Stomach (tissue), 9 donors: ENCODE data around the gene COTL1. TPM values are rescaled to one million over a fixed set of nuclear protein-coding genes. Genes with fewer than 3 reads are reported as not detected.

Experiments
- DNase-seq, 2 donors: peaks; one replicate each; pipeline versions ENCODE4 v3.0.0 to v3.0.0-alpha.2; 2013 to 2019
- H3K27ac ChIP-seq, 5 donors: fragments of 200-600 bp in 4 of 5; sonication (generic) in 4 of 5; one replicate each; pipeline ENCODE4 v1.5.1; 2013 to 2019; ENCODE audit warnings: mild to moderate bottlenecking in 1 of 5, moderate library complexity in 1 of 5
- H3K27me3 ChIP-seq, 3 donors: fragments of 200-600 bp; sonication (generic); one replicate each; pipeline ENCODE4 v1.5.1; 2017 to 2019; ENCODE audit warnings: mixed run types in 1 of 3
- H3K36me3 ChIP-seq, 4 donors: fragments of 200-600 bp; sonication (generic); 1 replicate in 3 of 4; 2 replicates in 1 of 4; pipeline ENCODE4 v1.5.1; 2016 to 2019
- H3K4me1 ChIP-seq, 4 donors: fragments of 200-600 bp; sonication (generic); one replicate each; pipeline ENCODE4 v1.5.1; 2016 to 2019
- H3K4me3 ChIP-seq, 4 donors: fragments of 200-600 bp; sonication (generic) in 3 of 4; one replicate each; pipeline ENCODE4 v1.5.1; 2016 to 2019; ENCODE audit warnings: mild to moderate bottlenecking in 1 of 4
- H3K9me3 ChIP-seq, 4 donors: fragments of 200-600 bp; sonication (generic); one replicate each; pipeline ENCODE4 v1.5.1; 2016 to 2019
- EP300 ChIP-seq: sonication (generic); formaldehyde crosslinking; IDR thresholded peaks from one replicate; pipeline ENCODE4 v1.6.1; 2017; ENCODE audit warnings: antibody characterized with exemption
- POLR2A ChIP-seq, 4 donors: fragments of 450-650 bp; IDR thresholded peaks; one replicate each; pipeline ENCODE4 v1.6.1; 2016; ENCODE audit warnings: antibody characterized with exemption in 4 of 4, control low read depth in 2 of 4, mild to moderate bottlenecking in 1 of 4, moderate library complexity in 1 of 4
- POLR2AphosphoS5 ChIP-seq, 3 donors: sonication (generic); formaldehyde crosslinking; IDR thresholded peaks; one replicate each; pipeline ENCODE4 v1.6.1; 2016; ENCODE audit warnings: antibody characterized with exemption in 3 of 3
- WGBS, 5 donors: extraction: QIAGEN DNeasy Blood & Tissue Kit in 3 of 5; methylation state at CpG; one replicate each; pipeline versions ENCODE4 v1.1.5 to v1.1.7; 2013 to 2018; 5-methylcytosine and 5-hydroxymethylcytosine counted together
- intact Hi-C: fragments of 100-400 bp; cut with DNase I; formaldehyde crosslinking; loops from one replicate; pipeline ENCODE4 v1.15.1; 2023; ENCODE audit warnings: low total_unique reads
- polyA plus RNA-seq, 3 donors: library from polyadenylated mRNA; stranded (reverse); fragments of 200-250 nt; gene quantifications; one replicate each; pipeline ENCODE4 v1.2.3, GENCODE V29; 2013
- total RNA-seq, 5 donors: library from RNA; depleted of rRNA; stranded (reverse); fragments of >200 nt; gene quantifications; one replicate each; pipeline versions ENCODE4 v1.1.0 to v1.2.3, GENCODE V29; 2014 to 2016
- TF ChIP-seq, protein P1 (sequence below), 7 experiments: fragments of 450-650 bp in 4 of 7; fragments of 200-600 bp in 3 of 7; sonication (generic) in 3 of 7; IDR thresholded peaks; one replicate each; pipeline ENCODE4 v1.5.1; 2016 to 2019; ENCODE audit warnings: antibody characterized with exemption in 7 of 7, control low read depth in 2 of 7, mild to moderate bottlenecking in 1 of 7
- donor health status: healthy with polysubstance abuse.
- donor health status: Bipolar disorder and iron deficiency.
- donor health status: healthy.

Gene COTL1
- total and polyA plus RNA-seq, 8 donors = 40.3 to 187 (median 177) TPM

DNA sequence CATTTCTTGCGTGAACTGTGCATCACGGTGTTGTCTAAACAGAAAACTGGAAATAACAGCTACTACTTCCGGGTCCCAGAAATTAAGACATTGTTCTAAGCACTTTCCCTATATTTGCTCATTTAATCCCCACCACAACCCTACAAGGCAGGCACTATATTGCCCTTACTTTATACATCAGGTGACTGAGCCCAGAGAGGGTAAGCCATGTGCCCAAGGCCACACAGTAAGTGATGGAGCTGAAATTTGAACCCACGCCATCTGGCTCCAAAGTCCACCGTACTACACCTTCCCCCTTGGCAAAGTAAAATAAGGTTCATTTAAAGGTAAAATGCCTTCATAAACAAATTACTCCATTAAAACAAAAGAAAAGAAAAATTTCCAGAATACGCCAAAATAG is 33.2 kb downstream of the COTL1 start:
- Histone ChIP-seq H3K9me3 (no peaks in the 10 kb centered on the region), H3K4me3 (no peak overlapping the region), H3K4me1 (peaks cover 8 to 75% (median 32%) of the 10 kb centered on the region in 4 donors), H3K27ac (no peak overlapping the region), H3K36me3 (peaks cover 0 to 57% (median 28%) of the 10 kb centered on the region in 4 donors), H3K27me3 (no peaks in the 10 kb centered on the region)
- intact Hi-C loops = no loop called here
- 81 to 92% (median 89%) methylated on average over 6 of the region's 6 CpGs for WGBS, 5 donors
- TF ChIP-seq POLR2AphosphoS5 (IDR thresholded peaks at IDR 0.05) (no peak), POLR2A (IDR thresholded peaks at IDR 0.05) (no peak), EP300 (no peak)
- TF ChIP-seq, protein P1, sequence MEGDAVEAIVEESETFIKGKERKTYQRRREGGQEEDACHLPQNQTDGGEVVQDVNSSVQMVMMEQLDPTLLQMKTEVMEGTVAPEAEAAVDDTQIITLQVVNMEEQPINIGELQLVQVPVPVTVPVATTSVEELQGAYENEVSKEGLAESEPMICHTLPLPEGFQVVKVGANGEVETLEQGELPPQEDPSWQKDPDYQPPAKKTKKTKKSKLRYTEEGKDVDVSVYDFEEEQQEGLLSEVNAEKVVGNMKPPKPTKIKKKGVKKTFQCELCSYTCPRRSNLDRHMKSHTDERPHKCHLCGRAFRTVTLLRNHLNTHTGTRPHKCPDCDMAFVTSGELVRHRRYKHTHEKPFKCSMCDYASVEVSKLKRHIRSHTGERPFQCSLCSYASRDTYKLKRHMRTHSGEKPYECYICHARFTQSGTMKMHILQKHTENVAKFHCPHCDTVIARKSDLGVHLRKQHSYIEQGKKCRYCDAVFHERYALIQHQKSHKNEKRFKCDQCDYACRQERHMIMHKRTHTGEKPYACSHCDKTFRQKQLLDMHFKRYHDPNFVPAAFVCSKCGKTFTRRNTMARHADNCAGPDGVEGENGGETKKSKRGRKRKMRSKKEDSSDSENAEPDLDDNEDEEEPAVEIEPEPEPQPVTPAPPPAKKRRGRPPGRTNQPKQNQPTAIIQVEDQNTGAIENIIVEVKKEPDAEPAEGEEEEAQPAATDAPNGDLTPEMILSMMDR (IDR thresholded peaks at IDR 0.05) = no peak
- no peak for DNase-seq

DNA sequence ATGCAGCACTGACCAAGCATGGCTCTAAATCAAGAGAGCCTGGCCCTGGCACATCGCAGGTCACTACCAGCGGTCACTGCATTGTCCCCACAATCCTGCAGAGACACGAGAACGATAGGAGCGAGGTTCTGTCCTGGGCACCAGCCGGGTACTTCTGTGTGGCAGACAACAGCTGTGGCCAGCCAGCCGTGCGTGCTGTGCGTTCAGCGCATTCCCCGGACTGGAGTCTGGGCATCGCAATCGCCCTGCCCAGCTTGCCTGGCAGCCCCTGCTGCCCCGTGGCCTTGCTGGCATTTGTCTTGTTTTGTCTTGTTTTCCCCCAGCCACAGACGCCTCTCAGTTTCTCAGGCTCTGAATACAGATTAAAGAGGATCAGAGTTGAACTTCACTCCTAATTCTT is 33.9 kb downstream of the COTL1 start:
- Histone ChIP-seq H3K9me3 (no peaks in the 10 kb centered on the region), H3K36me3 (peaks cover 0 to 50% (median 21%) of the 10 kb centered on the region in 4 donors), H3K27ac (peak overlapping the region in 2 of 5 donors; percentile 19 to 29), H3K4me1 (peaks cover 12 to 80% (median 38%) of the 10 kb centered on the region in 4 donors), H3K4me3 (no peak overlapping the region), H3K27me3 (no peaks in the 10 kb centered on the region)
- WGBS, 5 donors = 62 to 78% (median 63%) methylated on average over 9 to 15 of the region's 15 CpGs
- TF ChIP-seq POLR2A (IDR thresholded peaks at IDR 0.05) = no peak
- no peak for TF ChIP-seq POLR2AphosphoS5 (IDR thresholded peaks at IDR 0.05)
- TF ChIP-seq EP300 = no peak
- TF ChIP-seq, protein P1 (IDR thresholded peaks at IDR 0.05) = no peak
- no peak for DNase-seq
- intact Hi-C loops = no loop called here

DNA sequence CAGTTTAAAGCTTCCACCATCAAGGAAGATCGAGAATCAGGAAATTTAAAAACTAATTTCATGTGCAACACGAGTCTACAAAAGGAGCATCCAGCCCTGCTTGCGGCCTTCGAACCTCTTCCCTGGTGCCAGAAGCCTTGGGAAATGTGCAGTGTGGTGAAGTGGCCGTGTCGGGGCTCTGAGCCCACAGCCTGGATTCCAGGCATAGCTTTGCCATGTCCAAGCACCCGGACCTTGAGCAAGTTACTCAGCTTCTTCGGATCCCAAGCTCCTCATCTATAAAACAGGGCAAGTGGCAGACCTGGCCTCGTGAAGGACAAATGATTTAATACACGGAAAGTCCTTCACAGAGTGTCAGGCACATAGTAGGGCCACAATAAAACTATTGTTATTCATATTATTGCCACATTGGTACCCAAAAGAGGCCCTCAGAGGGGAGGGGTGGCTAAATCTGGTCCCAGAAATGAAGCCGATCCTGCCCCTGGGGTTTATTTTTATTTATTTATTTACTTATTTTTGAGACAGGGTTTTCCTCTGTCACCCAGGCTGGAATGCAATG is 34.8 kb downstream of the COTL1 start:
- no peak for DNase-seq
- no peak for TF ChIP-seq EP300
- no peak for TF ChIP-seq POLR2A (IDR thresholded peaks at IDR 0.05)
- no peak for TF ChIP-seq POLR2AphosphoS5 (IDR thresholded peaks at IDR 0.05)
- TF ChIP-seq, protein P1 (IDR thresholded peaks at IDR 0.05) = no peak

DNA sequence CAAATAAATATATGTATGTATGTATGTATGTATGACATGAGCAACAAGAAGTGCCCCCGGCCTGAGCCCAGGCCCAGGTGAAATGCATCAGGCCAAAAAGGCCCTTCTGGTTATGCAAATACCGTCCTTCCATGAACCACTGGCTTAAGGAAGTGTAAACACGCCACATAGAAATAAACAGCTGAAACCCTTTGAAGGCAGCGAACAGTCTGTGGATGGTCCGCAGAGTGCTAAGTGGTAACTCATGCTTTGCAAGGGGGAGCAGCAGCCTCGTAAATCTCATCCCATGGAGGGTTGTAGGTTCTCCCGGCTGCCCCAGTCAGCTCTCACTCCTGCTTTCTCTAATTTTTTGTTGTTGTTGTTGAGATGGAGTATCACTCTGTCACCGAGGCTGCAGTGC is 36.7 kb downstream of the COTL1 start:
- no peak overlapping the region for H3K4me3 ChIP-seq
- 61 to 77% (median 69%) methylated on average over 8 of the region's 8 CpGs for WGBS, 5 donors
- H3K4me1 ChIP-seq = peaks cover 12 to 93% (median 49%) of the 10 kb centered on the region in 4 donors
- H3K9me3 ChIP-seq = no peaks in the 10 kb centered on the region
- peaks cover 0 to 25% (median 10%) of the 10 kb centered on the region in 4 donors for H3K36me3 ChIP-seq
- TF ChIP-seq, protein P1 (IDR thresholded peaks at IDR 0.05) = no peak
- TF ChIP-seq POLR2AphosphoS5 (IDR thresholded peaks at IDR 0.05) (no peak), POLR2A (IDR thresholded peaks at IDR 0.05) (no peak), EP300 (no peak)
- no peak for DNase-seq
- H3K27ac ChIP-seq = no peak overlapping the region
- intact Hi-C loops = no loop called here
- no peaks in the 10 kb centered on the region for H3K27me3 ChIP-seq

More for the DNA sequence above, 34.8 kb downstream of the COTL1 start:
- Histone ChIP-seq H3K27ac (peak overlapping the region in 2 of 5 donors; percentile 36 to 42), H3K4me3 (no peak overlapping the region), H3K27me3 (no peaks in the 10 kb centered on the region), H3K4me1 (peaks cover 12 to 90% (median 46%) of the 10 kb centered on the region in 4 donors), H3K9me3 (no peaks in the 10 kb centered on the region), H3K36me3 (peaks cover 0 to 43% (median 17%) of the 10 kb centered on the region in 4 donors)
- intact Hi-C loops = no loop called here
- WGBS, 5 donors = 66 to 81% (median 71%) methylated on average over 11 of the region's 11 CpGs
